GM19193 (cell line): Measurements from ENCODE around the gene SLC38A11.

ENCODE experiments used
- POLR2A ChIP-seq: IDR thresholded peaks from 4 replicates; pipeline ENCODE4 v1.6.1; 2011; ENCODE audit not compliant: insufficient read depth, insufficient read length; ENCODE audit errors: extremely low read depth

SLC38A11 gene, protein sequence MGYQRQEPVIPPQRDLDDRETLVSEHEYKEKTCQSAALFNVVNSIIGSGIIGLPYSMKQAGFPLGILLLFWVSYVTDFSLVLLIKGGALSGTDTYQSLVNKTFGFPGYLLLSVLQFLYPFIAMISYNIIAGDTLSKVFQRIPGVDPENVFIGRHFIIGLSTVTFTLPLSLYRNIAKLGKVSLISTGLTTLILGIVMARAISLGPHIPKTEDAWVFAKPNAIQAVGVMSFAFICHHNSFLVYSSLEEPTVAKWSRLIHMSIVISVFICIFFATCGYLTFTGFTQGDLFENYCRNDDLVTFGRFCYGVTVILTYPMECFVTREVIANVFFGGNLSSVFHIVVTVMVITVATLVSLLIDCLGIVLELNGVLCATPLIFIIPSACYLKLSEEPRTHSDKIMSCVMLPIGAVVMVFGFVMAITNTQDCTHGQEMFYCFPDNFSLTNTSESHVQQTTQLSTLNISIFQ

DNA sequence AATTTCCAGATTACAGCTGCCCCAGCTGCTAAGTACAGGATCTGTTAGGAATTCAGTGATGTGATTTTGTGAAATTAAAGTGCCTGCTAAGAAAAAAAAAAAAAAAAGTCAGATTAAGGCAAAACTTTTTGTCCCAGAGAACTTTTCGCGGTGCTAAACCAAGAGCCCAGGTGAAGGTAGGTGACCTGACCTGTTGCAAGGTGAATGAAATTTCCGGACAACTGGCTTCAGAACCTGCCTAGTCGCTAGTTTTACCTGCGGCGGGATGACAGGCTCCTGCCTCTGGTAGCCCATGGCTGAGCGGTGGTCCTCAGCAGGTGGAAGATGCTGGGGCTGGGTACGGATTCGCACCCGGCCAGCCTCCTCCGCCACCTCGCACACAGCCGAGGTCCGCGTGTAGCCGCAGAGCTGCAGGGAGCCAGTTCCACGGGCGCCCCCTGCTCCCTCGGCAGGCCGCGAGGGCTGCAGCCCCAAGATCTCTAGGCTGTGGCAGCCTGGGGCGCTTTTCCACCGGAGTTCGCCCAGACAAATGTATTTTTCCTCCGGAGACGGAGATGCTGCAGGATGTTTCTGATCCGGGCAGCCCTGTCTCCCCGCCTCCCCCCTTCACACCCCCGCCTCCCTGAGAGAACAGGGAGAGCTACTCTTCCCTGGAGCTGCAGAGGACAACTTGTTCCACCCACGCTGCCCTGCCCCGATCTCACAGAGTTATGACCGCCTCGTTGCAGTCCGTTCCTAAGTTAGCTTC lies at the start of gene SLC38A11:
SLC38A11 (minus strand) TSS at position 572 of the 748 bp plus-strand sequence; CDS start at position 294, 278 bp downstream.
- TF ChIP-seq POLR2A = no peak

DNA sequence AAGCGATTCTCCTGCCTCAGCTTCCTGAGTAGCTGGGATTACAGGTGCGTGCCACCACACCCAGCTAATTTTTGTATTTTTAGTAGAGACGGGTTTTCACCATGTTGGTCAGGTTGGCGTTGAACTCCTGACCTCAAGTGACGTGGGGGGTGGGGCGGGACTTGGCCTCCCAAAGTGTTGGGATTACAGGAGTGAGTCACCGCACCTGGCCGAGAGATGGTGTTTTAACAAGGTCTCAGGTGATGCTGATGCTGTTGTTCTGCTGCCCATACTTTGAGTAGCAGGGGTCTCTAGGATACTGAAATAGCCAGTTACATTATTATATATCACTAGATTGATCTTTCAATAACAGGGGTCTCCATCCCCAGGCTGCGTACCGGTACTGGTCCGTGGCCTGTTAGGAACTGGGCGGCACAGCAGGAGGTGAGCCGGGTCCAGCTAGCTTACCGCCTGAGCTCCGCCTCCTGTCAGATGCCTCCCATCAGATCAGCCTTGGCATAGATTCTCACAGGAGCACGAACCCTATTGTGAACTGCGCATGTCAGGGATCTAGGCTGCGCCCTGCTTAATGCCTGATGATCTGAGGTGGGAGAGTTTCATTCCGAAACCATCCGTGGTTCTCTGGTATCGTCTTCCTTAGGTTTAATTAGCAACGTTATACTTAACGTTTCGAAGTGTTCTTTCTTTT lies 48.3 kb upstream of the SLC38A11 start:
- TF ChIP-seq POLR2A = no peak

DNA sequence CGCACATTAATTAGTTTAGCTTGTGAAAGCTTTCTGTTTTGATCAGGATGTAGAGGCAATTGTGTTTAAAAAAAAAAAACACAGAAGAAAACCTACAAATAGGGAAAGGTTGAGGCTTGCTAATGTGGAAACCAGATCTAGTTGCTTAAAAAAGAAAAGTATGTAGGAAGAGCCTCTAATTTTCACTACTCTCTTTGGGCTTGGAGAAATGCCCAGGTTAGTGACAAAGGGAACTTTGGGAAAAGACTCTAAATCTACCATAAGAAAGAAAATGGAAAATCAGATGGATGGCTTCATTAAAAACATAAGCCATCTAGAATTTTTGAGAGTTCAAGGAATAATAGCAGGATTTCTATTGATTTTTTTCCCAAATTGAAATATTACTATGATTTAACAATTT lies 47.3 kb upstream of the SLC38A11 start:
- TF ChIP-seq POLR2A = no peak

- TF ChIP-seq POLR2A = no peak
These were observed 38.1 kb upstream of the SLC38A11 start for GRCh38 chr2:164993287-164994016.

GRCh38 chr2:164992818-164993217 lies 37.5 kb upstream of the SLC38A11 start:
- TF ChIP-seq POLR2A = no peak

DNA sequence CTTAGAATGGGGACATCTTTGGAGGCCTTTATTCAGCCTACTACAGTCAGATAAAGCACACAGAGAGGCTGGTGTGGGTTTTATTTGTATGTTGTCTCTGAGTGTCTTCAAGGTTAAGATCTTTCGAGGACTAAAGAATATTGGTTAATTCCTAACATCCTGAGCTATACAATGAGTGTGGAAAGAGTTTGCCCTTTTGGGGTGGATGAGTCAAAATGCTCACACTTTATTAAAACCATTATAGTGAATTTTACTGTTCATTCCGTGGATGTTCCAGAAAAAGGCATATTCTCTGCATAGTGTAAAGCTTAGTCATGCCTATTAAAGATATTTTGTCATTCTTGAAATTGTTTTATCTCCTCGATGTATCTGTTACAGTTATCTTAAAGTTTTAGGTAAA lies 29.1 kb upstream of the SLC38A11 start:
- no peak for TF ChIP-seq POLR2A

DNA sequence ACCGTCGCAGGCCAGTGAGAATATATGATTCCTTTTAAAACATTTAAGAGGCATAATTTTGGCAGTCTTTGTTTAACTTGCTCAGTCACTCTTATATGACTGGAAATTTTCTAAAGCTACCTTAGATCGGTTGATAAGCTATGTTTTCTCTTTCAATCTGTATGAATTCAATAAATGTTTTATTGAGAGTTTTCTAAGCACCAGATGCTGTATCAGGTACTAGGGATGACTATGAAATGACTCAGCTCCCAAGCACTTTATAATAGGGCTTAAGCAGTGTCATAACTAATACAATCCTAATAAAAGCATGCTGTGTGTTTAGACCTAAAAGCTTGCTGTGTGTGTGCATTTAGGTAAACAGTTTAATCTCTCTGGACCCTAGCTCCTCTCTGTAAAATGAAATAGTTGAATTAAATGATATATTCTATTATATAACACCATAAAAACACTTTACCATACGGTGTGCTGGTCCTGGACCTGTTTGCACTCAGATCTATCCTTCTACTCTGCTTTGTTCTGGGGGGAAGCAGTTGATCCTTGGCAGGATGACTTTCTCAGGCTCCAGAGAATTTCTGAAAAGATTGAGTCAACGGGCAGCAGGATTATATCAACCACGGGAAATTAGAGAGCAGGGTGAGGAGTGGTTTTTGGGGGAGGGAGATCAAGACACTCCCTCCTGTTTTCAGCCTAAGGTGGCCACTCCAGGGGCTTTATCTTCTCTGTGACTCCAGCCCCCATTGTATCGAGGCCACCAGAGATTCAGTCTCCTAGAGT lies 26.1 kb upstream of the SLC38A11 start:
- TF ChIP-seq POLR2A = no peak

DNA sequence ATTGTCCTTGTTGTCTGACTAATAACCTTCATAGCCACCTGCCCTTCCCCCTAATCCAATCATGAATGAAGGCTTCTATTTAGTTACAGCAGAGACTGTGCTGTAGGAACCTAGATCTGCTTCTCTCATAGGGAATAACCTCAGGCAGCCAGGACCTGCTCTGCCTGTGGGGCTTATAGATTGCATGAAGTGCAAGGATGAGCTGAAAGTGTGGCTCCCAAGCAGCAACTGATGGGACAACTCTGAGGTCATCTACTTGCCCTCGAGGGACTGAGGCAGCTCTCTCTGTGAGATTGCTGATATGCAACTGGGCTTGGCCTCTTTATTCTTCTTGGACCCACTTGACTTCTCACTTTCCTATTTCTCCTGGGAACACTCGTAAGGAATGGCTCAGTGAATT lies 23.8 kb upstream of the SLC38A11 start:
- no peak for TF ChIP-seq POLR2A

GRCh38 chr2:164976301-164976700 lies 21.0 kb upstream of the SLC38A11 start:
- TF ChIP-seq POLR2A = no peak

- no peak for TF ChIP-seq POLR2A
These were observed 20.6 kb upstream of the SLC38A11 start for GRCh38 chr2:164975891-164976290.

GRCh38 chr2:164974221-164974620 lies 18.9 kb upstream of the SLC38A11 start:
- no peak for TF ChIP-seq POLR2A

GRCh38 chr2:164972216-164972615 lies 16.9 kb upstream of the SLC38A11 start:
- no peak for TF ChIP-seq POLR2A

DNA sequence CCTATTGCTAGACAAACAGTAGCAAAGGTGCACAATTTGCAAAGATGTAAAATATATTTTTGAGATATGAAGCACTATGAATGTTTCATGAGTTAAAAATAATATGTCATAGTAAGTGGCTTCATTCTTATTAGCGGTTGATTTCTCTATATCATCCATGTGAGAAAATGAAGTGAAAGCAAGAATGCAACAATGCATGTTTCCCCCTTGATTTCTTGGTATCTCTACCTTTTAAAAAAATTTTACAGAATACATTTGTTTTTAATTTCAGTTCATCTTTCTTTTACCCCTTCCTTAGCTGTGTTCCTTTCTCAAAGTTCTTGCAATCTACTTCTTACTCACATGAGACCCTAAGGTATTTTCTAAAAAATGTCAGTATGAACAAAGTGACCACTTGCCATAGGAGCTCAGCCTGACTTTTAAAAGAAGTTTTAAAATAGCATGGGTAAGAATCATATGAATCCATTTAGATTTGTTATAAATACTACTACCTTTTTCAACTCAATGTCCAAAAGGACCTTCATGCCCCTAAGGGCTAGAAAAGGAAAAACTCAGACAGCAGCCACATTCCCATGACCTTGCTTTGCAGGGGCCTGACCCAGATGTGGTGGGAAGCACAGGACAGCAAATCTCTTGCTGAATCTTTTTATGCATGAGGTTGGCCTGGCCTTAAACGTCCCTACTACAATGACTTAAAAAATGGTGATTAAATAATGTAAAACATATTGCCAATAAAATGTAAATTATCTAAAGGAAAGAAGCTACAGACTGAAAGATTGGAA lies 14.8 kb upstream of the SLC38A11 start:
- no peak for TF ChIP-seq POLR2A

- TF ChIP-seq POLR2A = no peak
These were observed 12.5 kb upstream of the SLC38A11 start for GRCh38 chr2:164967781-164968228.

DNA sequence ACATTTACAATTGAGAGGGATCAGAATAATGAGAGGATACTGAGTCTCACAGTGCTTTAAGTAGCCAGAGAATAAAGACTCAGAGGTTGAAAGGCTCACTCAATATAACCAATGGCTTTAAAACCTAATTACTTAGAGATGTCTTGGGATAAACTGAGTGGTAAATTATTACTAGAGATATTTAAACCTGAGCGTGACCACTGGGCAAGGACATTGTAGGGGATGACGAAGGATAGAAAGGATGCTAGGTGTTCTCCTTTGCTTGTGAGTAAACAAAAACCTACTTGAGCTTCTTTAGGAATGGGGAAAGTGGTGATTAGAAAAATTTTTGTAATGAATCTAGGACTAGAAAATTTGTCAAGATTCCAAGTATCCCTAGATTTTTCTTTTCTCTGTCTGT lies 12.0 kb upstream of the SLC38A11 start:
- no peak for TF ChIP-seq POLR2A
